Measurements from ENCODE around the gene PPP1R2.
"Not testable (repeated sequence)": the region's sequence is repeated elsewhere in the genome, so short reads cannot be mapped to it uniquely, and the experiment has no call there.

Gene PPP1R2

DNA sequence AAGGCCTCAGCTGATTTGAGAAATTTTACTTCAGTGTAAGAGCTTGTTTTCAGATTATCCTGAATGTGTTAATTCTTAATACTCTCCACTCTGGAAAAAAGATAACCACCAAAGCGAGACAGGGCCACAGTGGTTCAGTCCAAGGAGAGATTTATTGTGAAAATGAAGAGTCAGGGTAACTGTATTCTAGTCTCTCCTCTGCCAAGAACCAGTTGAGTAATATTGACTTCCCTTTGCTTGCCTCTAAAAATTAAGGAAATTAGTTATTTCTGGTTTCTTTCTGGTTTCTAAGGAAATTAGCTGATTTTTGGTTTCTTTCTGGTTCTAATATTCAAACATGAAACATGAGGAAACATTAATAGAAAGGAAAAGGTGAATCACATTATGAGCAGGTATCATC is 34.9 kb downstream of the PPP1R2 start:
- no peaks in the 10 kb centered on the region for H3K4me1 ChIP-seq (ENCODE audit: insufficient read depth, insufficient read length)

DNA sequence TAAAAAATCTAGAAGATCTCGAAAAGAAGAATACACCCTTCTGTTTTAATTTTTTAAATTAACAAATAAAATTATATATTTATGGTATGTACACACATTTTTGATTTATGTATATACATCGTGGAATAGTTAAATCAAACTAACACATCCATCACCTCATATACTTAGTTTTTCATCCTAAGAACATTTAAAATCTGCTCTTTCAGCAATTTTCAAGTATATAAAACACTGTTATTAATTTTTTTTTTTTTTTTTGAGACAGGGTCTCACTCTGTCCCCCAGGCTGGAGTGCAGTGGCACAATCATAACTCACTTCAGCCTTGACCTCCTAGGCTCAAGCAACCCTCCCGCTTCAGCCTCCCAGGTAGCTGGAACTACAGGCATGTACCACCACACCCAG is 67.5 kb downstream of the PPP1R2 start:
- Histone ChIP-seq H3K4me3 (ENCODE audit: insufficient read length, low read depth) (no peak overlapping the region), H3K9me3 (ENCODE audit: insufficient read depth, low read length) (no peaks in the 10 kb centered on the region), H3K36me3 (ENCODE audit: insufficient read depth, insufficient read length, low read length) (no peaks in the 10 kb centered on the region), H3K27me3 (ENCODE audit: insufficient read depth, insufficient read length) (no peaks in the 10 kb centered on the region), H3K4me1 (ENCODE audit: insufficient read depth, insufficient read length) (no peaks in the 10 kb centered on the region), H3K9ac (ENCODE audit: insufficient read length, low read depth) (no peak overlapping the region)
- TF ChIP-seq ZNF274 (IDR thresholded peaks at IDR 0.05; ENCODE audit: low read depth, low read length) (no peak), YY1 (IDR thresholded peaks at IDR 0.05; ENCODE audit: insufficient read depth, insufficient read length) (no peak), SUZ12 (IDR thresholded peaks at IDR 0.05; ENCODE audit: extremely low read depth, insufficient read depth, insufficient read length) (no peak)
- no peak for DNase-seq (ENCODE audit: low read depth, low spot score)

More for the DNA sequence above, 34.9 kb downstream of the PPP1R2 start:
- no peak overlapping the region for H3K9ac ChIP-seq (ENCODE audit: insufficient read length, low read depth)
- peaks cover 3% of the 10 kb centered on the region for H3K27me3 ChIP-seq (ENCODE audit: insufficient read depth, insufficient read length)
- DNase-seq (ENCODE audit: low read depth, low spot score): no peak
- H3K4me3 ChIP-seq (ENCODE audit: insufficient read length, low read depth): no peak overlapping the region
- peaks cover 4% of the 10 kb centered on the region for H3K36me3 ChIP-seq (ENCODE audit: insufficient read depth, insufficient read length, low read length)
- TF ChIP-seq ZNF274 (IDR thresholded peaks at IDR 0.05; ENCODE audit: low read depth, low read length): no peak
- no peak for TF ChIP-seq YY1 (IDR thresholded peaks at IDR 0.05; ENCODE audit: insufficient read depth, insufficient read length)
- no peak for TF ChIP-seq SUZ12 (IDR thresholded peaks at IDR 0.05; ENCODE audit: extremely low read depth, insufficient read depth, insufficient read length)
- no peaks in the 10 kb centered on the region for H3K9me3 ChIP-seq (ENCODE audit: insufficient read depth, low read length)

DNA sequence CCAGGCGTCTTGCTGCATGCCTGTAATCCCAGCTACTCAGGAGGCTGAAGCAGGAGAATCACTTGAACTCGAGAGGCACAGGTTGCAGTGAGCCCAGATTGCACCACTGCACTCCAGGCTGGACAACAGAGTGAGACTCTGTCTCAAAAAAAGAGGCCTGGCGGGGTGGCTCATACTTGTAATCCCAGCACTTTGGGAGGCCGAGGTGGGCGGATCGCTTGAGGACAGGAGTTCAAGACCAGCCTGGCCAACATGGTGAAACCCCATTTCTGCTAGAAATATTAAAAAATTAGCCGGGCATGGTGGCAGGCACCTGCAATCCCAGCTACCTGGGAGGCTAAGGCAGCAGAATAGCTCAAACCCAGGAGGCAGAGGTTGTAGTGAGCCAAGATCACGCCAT is 68.0 kb downstream of the PPP1R2 start:
- H3K9me3 ChIP-seq (ENCODE audit: insufficient read depth, low read length); H3K4me1 ChIP-seq (ENCODE audit: insufficient read depth, insufficient read length); H3K4me3 ChIP-seq (ENCODE audit: insufficient read length, low read depth); H3K9ac ChIP-seq (ENCODE audit: insufficient read length, low read depth); H3K36me3 ChIP-seq (ENCODE audit: insufficient read depth, insufficient read length, low read length); DNase-seq (ENCODE audit: low read depth, low spot score); H3K27me3 ChIP-seq (ENCODE audit: insufficient read depth, insufficient read length): not testable (repeated sequence)

DNA sequence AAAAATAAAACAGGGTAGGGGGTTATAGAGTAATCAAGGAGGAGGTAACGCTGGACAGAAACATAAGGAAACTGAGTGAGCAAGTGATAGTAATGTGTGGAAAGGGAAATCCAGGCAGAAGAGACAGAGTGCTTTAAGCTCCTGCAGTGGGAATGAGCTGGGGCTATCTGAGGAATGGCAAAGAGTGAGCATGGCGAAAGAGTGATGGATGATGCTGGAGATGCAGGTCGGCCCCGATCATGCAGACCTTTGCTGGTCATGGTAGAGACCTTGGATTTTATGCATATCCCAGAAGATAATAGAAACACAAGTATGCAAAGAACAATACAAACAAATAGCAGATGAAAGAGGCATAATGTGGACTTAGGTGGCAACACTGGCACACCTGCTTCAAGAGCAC is 74.3 kb downstream of the PPP1R2 start:
- Histone ChIP-seq H3K4me3 (ENCODE audit: insufficient read length, low read depth) (no peak overlapping the region), H3K27me3 (ENCODE audit: insufficient read depth, insufficient read length) (no peaks in the 10 kb centered on the region), H3K36me3 (ENCODE audit: insufficient read depth, insufficient read length, low read length) (no peaks in the 10 kb centered on the region), H3K4me1 (ENCODE audit: insufficient read depth, insufficient read length) (no peaks in the 10 kb centered on the region), H3K9me3 (ENCODE audit: insufficient read depth, low read length) (0 out of 2 replicates have a peak, but pooled peaks cover 4% of the 10 kb centered on the region), H3K9ac (ENCODE audit: insufficient read length, low read depth) (no peak overlapping the region)
- TF ChIP-seq ZNF274 (IDR thresholded peaks at IDR 0.05; ENCODE audit: low read depth, low read length): no peak
- TF ChIP-seq YY1 (IDR thresholded peaks at IDR 0.05; ENCODE audit: insufficient read depth, insufficient read length): no peak
- no peak for TF ChIP-seq SUZ12 (IDR thresholded peaks at IDR 0.05; ENCODE audit: extremely low read depth, insufficient read depth, insufficient read length)
- no peak for DNase-seq (ENCODE audit: low read depth, low spot score)

- TF ChIP-seq YY1 (IDR thresholded peaks at IDR 0.05; ENCODE audit: insufficient read depth, insufficient read length): no peak
- TF ChIP-seq SUZ12 (IDR thresholded peaks at IDR 0.05; ENCODE audit: extremely low read depth, insufficient read depth, insufficient read length): no peak
- no peak for TF ChIP-seq ZNF274 (IDR thresholded peaks at IDR 0.05; ENCODE audit: low read depth, low read length)
- DNase-seq (ENCODE audit: low read depth, low spot score): no peak
- Histone ChIP-seq H3K4me1 (ENCODE audit: insufficient read depth, insufficient read length) (no peaks in the 10 kb centered on the region), H3K36me3 (ENCODE audit: insufficient read depth, insufficient read length, low read length) (no peaks in the 10 kb centered on the region), H3K9me3 (ENCODE audit: insufficient read depth, low read length) (0 out of 2 replicates have a peak, but pooled peaks cover 4% of the 10 kb centered on the region), H3K4me3 (ENCODE audit: insufficient read length, low read depth) (no peak overlapping the region), H3K27me3 (ENCODE audit: insufficient read depth, insufficient read length) (no peaks in the 10 kb centered on the region), H3K9ac (ENCODE audit: insufficient read length, low read depth) (no peak overlapping the region)
Measured at GRCh38 chr3:195468391-195468776, 74.7 kb downstream of the PPP1R2 start.

DNA sequence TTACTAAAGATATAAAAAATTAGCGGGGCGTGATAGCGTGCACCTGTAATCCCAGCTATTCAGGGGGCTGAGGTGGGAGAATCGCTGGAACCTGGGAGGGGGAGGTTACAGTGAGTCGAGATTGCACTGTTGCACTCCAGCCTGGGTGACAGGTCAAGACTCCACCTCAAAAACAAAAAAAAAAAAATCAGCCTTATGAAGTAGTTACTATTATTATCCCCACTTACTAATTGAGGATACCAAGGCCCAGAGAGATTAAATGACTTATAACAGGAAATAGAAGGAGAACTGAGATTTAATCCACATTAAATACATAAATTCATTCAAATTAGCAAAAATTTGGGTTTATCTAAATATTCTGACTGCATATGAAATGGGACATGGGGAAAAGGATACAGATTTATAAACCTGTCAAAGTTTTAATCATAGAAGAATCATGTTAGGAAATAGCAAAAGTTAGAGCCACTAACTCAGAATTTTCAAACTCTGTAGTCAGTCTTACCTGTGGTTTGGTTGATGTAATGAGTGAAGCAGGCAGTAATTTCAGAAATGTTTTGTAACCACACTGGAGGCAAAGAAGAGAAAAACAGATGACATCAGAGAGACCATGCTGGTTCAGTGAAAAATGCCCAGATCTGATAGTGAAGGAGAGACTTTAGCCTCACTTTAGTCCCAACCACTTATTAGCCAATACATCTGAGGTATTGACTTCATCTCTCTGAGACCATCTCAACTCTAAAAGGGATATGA is 75.3 kb downstream of the PPP1R2 start:
- Histone ChIP-seq H3K9me3 (ENCODE audit: insufficient read depth, low read length) (0 out of 2 replicates have a peak, but pooled peaks cover 4% of the 10 kb centered on the region), H3K4me1 (ENCODE audit: insufficient read depth, insufficient read length) (no peaks in the 10 kb centered on the region), H3K4me3 (ENCODE audit: insufficient read length, low read depth) (no peak overlapping the region), H3K36me3 (ENCODE audit: insufficient read depth, insufficient read length, low read length) (no peaks in the 10 kb centered on the region), H3K9ac (ENCODE audit: insufficient read length, low read depth) (no peak overlapping the region), H3K27me3 (ENCODE audit: insufficient read depth, insufficient read length) (no peaks in the 10 kb centered on the region)
- DNase-seq (ENCODE audit: low read depth, low spot score): no peak
- no peak for TF ChIP-seq ZNF274 (IDR thresholded peaks at IDR 0.05; ENCODE audit: low read depth, low read length)
- TF ChIP-seq YY1 (IDR thresholded peaks at IDR 0.05; ENCODE audit: insufficient read depth, insufficient read length): no peak
- TF ChIP-seq SUZ12 (IDR thresholded peaks at IDR 0.05; ENCODE audit: extremely low read depth, insufficient read depth, insufficient read length): no peak

GRCh38 chr3:195466251-195466650 is 76.9 kb downstream of the PPP1R2 start:
- no peaks in the 10 kb centered on the region for H3K27me3 ChIP-seq (ENCODE audit: insufficient read depth, insufficient read length)
- no peaks in the 10 kb centered on the region for H3K4me1 ChIP-seq (ENCODE audit: insufficient read depth, insufficient read length)
- no peak for DNase-seq (ENCODE audit: low read depth, low spot score)
- H3K9me3 ChIP-seq (ENCODE audit: insufficient read depth, low read length): 0 out of 2 replicates have a peak, but pooled peaks cover 4% of the 10 kb centered on the region
- H3K4me3 ChIP-seq (ENCODE audit: insufficient read length, low read depth): no peak overlapping the region
- no peak for TF ChIP-seq ZNF274 (IDR thresholded peaks at IDR 0.05; ENCODE audit: low read depth, low read length)
- no peak for TF ChIP-seq SUZ12 (IDR thresholded peaks at IDR 0.05; ENCODE audit: extremely low read depth, insufficient read depth, insufficient read length)
- TF ChIP-seq YY1 (IDR thresholded peaks at IDR 0.05; ENCODE audit: insufficient read depth, insufficient read length): no peak
- no peaks in the 10 kb centered on the region for H3K36me3 ChIP-seq (ENCODE audit: insufficient read depth, insufficient read length, low read length)
- no peak overlapping the region for H3K9ac ChIP-seq (ENCODE audit: insufficient read length, low read depth)

Data from NT2/D1 (cell line).